ENCODE data around the gene CDH13.

CDH13 gene

GRCh38 chr16:82855471-82855870, 228.7 kb downstream of the CDH13 start:
- no peak for DNase-seq

- no peak for DNase-seq
Measured at GRCh38 chr16:82857693-82858365, 231.1 kb downstream of the CDH13 start.

GRCh38 chr16:82859662-82860061, 232.9 kb downstream of the CDH13 start:
- DNase-seq: no peak

GRCh38 chr16:82860071-82860470, 233.3 kb downstream of the CDH13 start:
- no peak for DNase-seq

GRCh38 chr16:82862057-82862456, 235.3 kb downstream of the CDH13 start:
- no peak for DNase-seq

- DNase-seq: no peak
Measured at GRCh38 chr16:82864332-82865040, 237.7 kb downstream of the CDH13 start.

GRCh38 chr16:82865412-82865811, 238.6 kb downstream of the CDH13 start:
- DNase-seq: no peak

- DNase-seq: peak in 2 of 3 experiments; percentile 19 to 62
Measured at GRCh38 chr16:82867485-82867884, 240.7 kb downstream of the CDH13 start.

GRCh38 chr16:82874271-82874670, 247.5 kb downstream of the CDH13 start:
- no peak for DNase-seq

- DNase-seq: no peak
Measured at GRCh38 chr16:82874672-82875071, 247.9 kb downstream of the CDH13 start.

GRCh38 chr16:82876951-82877350, 250.2 kb downstream of the CDH13 start:
- no peak for DNase-seq

- no peak for DNase-seq
Measured at GRCh38 chr16:82878466-82878865, 251.7 kb downstream of the CDH13 start.

GRCh38 chr16:82880346-82880745, 253.6 kb downstream of the CDH13 start:
- peak in 2 of 3 experiments; percentile 34 to 83 for DNase-seq

- peak in 1 of 3 experiments; percentile 10 for DNase-seq
Measured at GRCh38 chr16:82881516-82881915, 254.7 kb downstream of the CDH13 start.

GRCh38 chr16:82882226-82882625, 255.5 kb downstream of the CDH13 start:
- DNase-seq: no peak

- DNase-seq: peak in 2 of 3 experiments; percentile 35 to 74
Measured at GRCh38 chr16:82882982-82883835, 256.4 kb downstream of the CDH13 start.

- DNase-seq: no peak
Measured at GRCh38 chr16:82884320-82884898, 257.6 kb downstream of the CDH13 start.

- DNase-seq: no peak
Measured at GRCh38 chr16:82886146-82886545, 259.4 kb downstream of the CDH13 start.

- peak in 2 of 3 experiments; percentile 40 to 69 for DNase-seq
Measured at GRCh38 chr16:82888591-82889001, 261.8 kb downstream of the CDH13 start.

- no peak for DNase-seq
Measured at GRCh38 chr16:82891424-82891823, 264.7 kb downstream of the CDH13 start.

- DNase-seq: no peak
Measured at GRCh38 chr16:82891918-82892317, 265.1 kb downstream of the CDH13 start.

- no peak for DNase-seq
Measured at GRCh38 chr16:82892324-82892723, 265.6 kb downstream of the CDH13 start.

GRCh38 chr16:82895843-82896242, 269.1 kb downstream of the CDH13 start:
- DNase-seq: no peak

Data from NCI-H1417 (cell line).